Measurements from ENCODE around the gene ITGA3. TPM values are rescaled to one million over a fixed set of nuclear protein-coding genes. Genes with fewer than 3 reads are reported as not detected.

The ITGA3 gene
- total RNA-seq, 2 donors from 2014 or later, result 13.7 to 13.9 TPM

GRCh38 chr17:50042211-50042610 is 13.7 kb upstream of the ITGA3 start:
- Mint-ChIP-seq H3K4me1 (ENCODE audit: low read depth in 2 of 2) (peaks cover 3 to 5% of the 10 kb centered on the region in 2 donors), H3K9me3 (no peaks in the 10 kb centered on the region), H3K36me3 (no peaks in the 10 kb centered on the region), H3K27ac (no peak overlapping the region), H3K27me3 (peaks cover 8 to 15% of the 10 kb centered on the region in 2 donors), H3K4me3 (no peak overlapping the region)
- no peak for ATAC-seq
- no peak for DNase-seq (ENCODE audit: low spot score)

- ATAC-seq, result no peak
- no peak overlapping the region for H3K4me3 Mint-ChIP-seq
- peaks cover 8 to 15% of the 10 kb centered on the region in 2 donors for H3K27me3 Mint-ChIP-seq
- no peaks in the 10 kb centered on the region for H3K9me3 Mint-ChIP-seq
- DNase-seq (ENCODE audit: low spot score), result no peak
- H3K36me3 Mint-ChIP-seq, result no peaks in the 10 kb centered on the region
- H3K27ac Mint-ChIP-seq, result no peak overlapping the region
- peaks cover 12 to 13% of the 10 kb centered on the region in 2 donors for H3K4me1 Mint-ChIP-seq (ENCODE audit: low read depth in 2 of 2)
Measured at GRCh38 chr17:50043290-50044148, 12.4 kb upstream of the ITGA3 start.

GRCh38 chr17:50044483-50044882 is 11.4 kb upstream of the ITGA3 start:
- H3K36me3 Mint-ChIP-seq, result no peaks in the 10 kb centered on the region
- no peaks in the 10 kb centered on the region for H3K9me3 Mint-ChIP-seq
- DNase-seq (ENCODE audit: low spot score) (no peak), ATAC-seq (no peak)
- no peak overlapping the region for H3K27ac Mint-ChIP-seq
- no peak overlapping the region for H3K4me3 Mint-ChIP-seq
- H3K27me3 Mint-ChIP-seq, result peaks cover 8 to 15% of the 10 kb centered on the region in 2 donors
- peaks cover 19 to 21% of the 10 kb centered on the region in 2 donors for H3K4me1 Mint-ChIP-seq (ENCODE audit: low read depth in 2 of 2)

- Mint-ChIP-seq H3K27ac (peak overlapping the region in 1 of 2 donors; percentile 40), H3K27me3 (peaks cover 8 to 15% of the 10 kb centered on the region in 2 donors), H3K4me1 (ENCODE audit: low read depth in 2 of 2) (peaks cover 19 to 23% of the 10 kb centered on the region in 2 donors), H3K36me3 (no peaks in the 10 kb centered on the region), H3K9me3 (no peaks in the 10 kb centered on the region), H3K4me3 (no peak overlapping the region)
- ATAC-seq, result no peak
- DNase-seq (ENCODE audit: low spot score), result no peak
Measured at GRCh38 chr17:50045154-50045553, 10.8 kb upstream of the ITGA3 start.

GRCh38 chr17:50046179-50046578 is 9.7 kb upstream of the ITGA3 start:
- Mint-ChIP-seq H3K27ac (no peak overlapping the region), H3K9me3 (no peaks in the 10 kb centered on the region), H3K36me3 (no peaks in the 10 kb centered on the region), H3K27me3 (peaks cover 5 to 15% of the 10 kb centered on the region in 2 donors), H3K4me1 (ENCODE audit: low read depth in 2 of 2) (peaks cover 27 to 31% of the 10 kb centered on the region in 2 donors), H3K4me3 (no peak overlapping the region)
- DNase-seq (ENCODE audit: low spot score) (no peak), ATAC-seq (no peak)

GRCh38 chr17:50046667-50047066 is 9.2 kb upstream of the ITGA3 start:
- peaks cover 3 to 13% of the 10 kb centered on the region in 2 donors for H3K27me3 Mint-ChIP-seq
- ATAC-seq (no peak), DNase-seq (ENCODE audit: low spot score) (no peak)
- H3K27ac Mint-ChIP-seq, result peak overlapping the region in 1 of 2 donors; percentile 82
- H3K9me3 Mint-ChIP-seq, result no peaks in the 10 kb centered on the region
- H3K4me1 Mint-ChIP-seq (ENCODE audit: low read depth in 2 of 2), result peaks cover 32 to 36% of the 10 kb centered on the region in 2 donors
- H3K36me3 Mint-ChIP-seq, result no peaks in the 10 kb centered on the region
- no peak overlapping the region for H3K4me3 Mint-ChIP-seq

- Mint-ChIP-seq H3K27me3 (peaks cover 0 to 9% of the 10 kb centered on the region in 2 donors), H3K27ac (peak overlapping the region; percentile 41 to 82), H3K4me1 (ENCODE audit: low read depth in 2 of 2) (peaks cover 36 to 40% of the 10 kb centered on the region in 2 donors), H3K36me3 (no peaks in the 10 kb centered on the region), H3K9me3 (no peaks in the 10 kb centered on the region), H3K4me3 (peak overlapping the region; percentile 25)
- DNase-seq (ENCODE audit: low spot score), result no peak
- no peak for ATAC-seq
Measured at GRCh38 chr17:50047083-50047482, 8.8 kb upstream of the ITGA3 start.

GRCh38 chr17:50047488-50048126 is 8.3 kb upstream of the ITGA3 start:
- no peak for DNase-seq (ENCODE audit: low spot score)
- Mint-ChIP-seq H3K4me3 (peak overlapping the region; percentile 25), H3K27me3 (peaks cover 0 to 6% of the 10 kb centered on the region in 2 donors), H3K4me1 (ENCODE audit: low read depth in 2 of 2) (peaks cover 39 to 44% of the 10 kb centered on the region in 2 donors), H3K27ac (peak overlapping the region; percentile 41 to 82), H3K9me3 (no peaks in the 10 kb centered on the region), H3K36me3 (no peaks in the 10 kb centered on the region)
- ATAC-seq, result peak in 1 of 2 donors; percentile 35

GRCh38 chr17:50048146-50048720 is 7.7 kb upstream of the ITGA3 start:
- peaks cover 0 to under 1% of the 10 kb centered on the region in 2 donors for H3K27me3 Mint-ChIP-seq
- ATAC-seq (no peak), DNase-seq (ENCODE audit: low spot score) (no peak)
- peaks cover 42 to 44% of the 10 kb centered on the region in 2 donors for H3K4me1 Mint-ChIP-seq (ENCODE audit: low read depth in 2 of 2)
- H3K27ac Mint-ChIP-seq, result peak overlapping the region; percentile 1 to 82
- H3K4me3 Mint-ChIP-seq, result no peak overlapping the region
- H3K36me3 Mint-ChIP-seq, result no peaks in the 10 kb centered on the region
- H3K9me3 Mint-ChIP-seq, result no peaks in the 10 kb centered on the region

- Mint-ChIP-seq H3K4me1 (ENCODE audit: low read depth in 2 of 2) (peaks cover 43 to 44% of the 10 kb centered on the region in 2 donors), H3K27me3 (no peaks in the 10 kb centered on the region), H3K36me3 (no peaks in the 10 kb centered on the region), H3K4me3 (peak overlapping the region; percentile 21), H3K9me3 (no peaks in the 10 kb centered on the region), H3K27ac (peak overlapping the region; percentile 1 to 9)
- no peak for DNase-seq (ENCODE audit: low spot score)
- ATAC-seq, result no peak
Measured at GRCh38 chr17:50048988-50049387, 6.9 kb upstream of the ITGA3 start.

GRCh38 chr17:50049636-50050035 is 6.3 kb upstream of the ITGA3 start:
- DNase-seq (ENCODE audit: low spot score) (no peak), ATAC-seq (no peak)
- peaks cover 43 to 44% of the 10 kb centered on the region in 2 donors for H3K4me1 Mint-ChIP-seq (ENCODE audit: low read depth in 2 of 2)
- H3K27me3 Mint-ChIP-seq, result no peaks in the 10 kb centered on the region
- no peaks in the 10 kb centered on the region for H3K9me3 Mint-ChIP-seq
- peak overlapping the region in 1 of 2 donors; percentile 9 for H3K27ac Mint-ChIP-seq
- no peaks in the 10 kb centered on the region for H3K36me3 Mint-ChIP-seq
- H3K4me3 Mint-ChIP-seq, result peak overlapping the region; percentile 21

- H3K27ac Mint-ChIP-seq, result peak overlapping the region; percentile 82 to 86
- peaks cover 48 to 50% of the 10 kb centered on the region in 2 donors for H3K4me1 Mint-ChIP-seq (ENCODE audit: low read depth in 2 of 2)
- no peaks in the 10 kb centered on the region for H3K9me3 Mint-ChIP-seq
- no peaks in the 10 kb centered on the region for H3K36me3 Mint-ChIP-seq
- H3K4me3 Mint-ChIP-seq, result peak overlapping the region; percentile 79
- DNase-seq (ENCODE audit: low spot score), result no peak
- no peak for ATAC-seq
- peaks cover 3 to 5% of the 10 kb centered on the region in 2 donors for H3K27me3 Mint-ChIP-seq
Measured at GRCh38 chr17:50050431-50051032, 5.4 kb upstream of the ITGA3 start.

- Mint-ChIP-seq H3K27ac (peak overlapping the region; percentile 82 to 86), H3K4me1 (ENCODE audit: low read depth in 2 of 2) (peaks cover 48 to 50% of the 10 kb centered on the region in 2 donors), H3K4me3 (peak overlapping the region; percentile 79), H3K27me3 (peaks cover 3 to 5% of the 10 kb centered on the region in 2 donors), H3K36me3 (no peaks in the 10 kb centered on the region), H3K9me3 (no peaks in the 10 kb centered on the region)
- DNase-seq (ENCODE audit: low spot score), result peak; percentile 77
- ATAC-seq, result peak; percentile 82 to 88
Measured at GRCh38 chr17:50051082-50051576, 4.8 kb upstream of the ITGA3 start.
